Measurements from ENCODE around the gene FBN3. TPM values are rescaled to one million over a fixed set of nuclear protein-coding genes. Genes with fewer than 3 reads are reported as not detected.
A peak's percentile ranks its signal among the peaks of the same experiment; 100 is the strongest.
"Not testable (repeated sequence)": the region's sequence is repeated elsewhere in the genome, so short reads cannot be mapped to it uniquely, and the experiment has no call there.

Gene FBN3
- total RNA-seq, 2 experiments from 2014 or later, result not detected

GRCh38 chr19:8161135-8161646 lies 11.8 kb upstream of the FBN3 start:
- POLR2A ChIA-PET, result no interaction called here
- CTCF ChIA-PET, result interaction anchor here (0.6 to 1.5 kb wide), 2 partner anchors 91 to 106 kb away, joined by 3 to 5 read pairs; no protein-coding TSS in a partner anchor

GRCh38 chr19:8159322-8159721 lies 9.9 kb upstream of the FBN3 start:
- not testable (repeated sequence) for H3K9me3 Mint-ChIP-seq; H3K36me3 Mint-ChIP-seq (ENCODE audit: low read depth); H3K27ac Mint-ChIP-seq; H3K4me1 Mint-ChIP-seq; DNase-seq; H3K4me3 Mint-ChIP-seq
- POLR2A ChIA-PET, result interaction anchor here (1.8 to 2.3 kb wide), 2 partner anchors 36 to 50 kb away, joined by 6 read pairs; partner anchors contain the start of gene CERS4
- CTCF ChIA-PET, result interaction anchor here (1.1 to 2.2 kb wide), 2 partner anchors 60 to 93 kb away, joined by 3 to 17 read pairs; no protein-coding TSS in a partner anchor
- peaks cover 16% of the 10 kb centered on the region for H3K27me3 Mint-ChIP-seq

More at GRCh38 chr19:8161135-8161646, 11.8 kb upstream of the FBN3 start:
- peak; percentile 18 for DNase-seq
- H3K9me3 Mint-ChIP-seq, result no peaks in the 10 kb centered on the region
- H3K27ac Mint-ChIP-seq, result no peak overlapping the region
- H3K36me3 Mint-ChIP-seq (ENCODE audit: low read depth), result no peaks in the 10 kb centered on the region
- H3K4me3 Mint-ChIP-seq, result no peak overlapping the region
- H3K27me3 Mint-ChIP-seq, result peaks cover 9% of the 10 kb centered on the region
- H3K4me1 Mint-ChIP-seq, result peaks cover 8% of the 10 kb centered on the region

- peak; percentile 50 for DNase-seq
- Mint-ChIP-seq H3K9me3 (no peaks in the 10 kb centered on the region), H3K27ac (no peak overlapping the region), H3K36me3 (ENCODE audit: low read depth) (no peaks in the 10 kb centered on the region), H3K4me1 (peaks cover 8% of the 10 kb centered on the region), H3K4me3 (no peak overlapping the region), H3K27me3 (peaks cover 18% of the 10 kb centered on the region)
- CTCF ChIA-PET, result interaction anchor here (0.6 to 2.2 kb wide), 10 partner anchors 18 to 214 kb away, joined by 3 to 17 read pairs (median 3); partner anchors contain the start of genes CERS4, NDUFA7 and RPS28
- POLR2A ChIA-PET, result interaction anchor here (0.9 to 2.3 kb wide), 3 partner anchors 37 to 84 kb away, joined by 3 to 6 read pairs (median 6); partner anchors contain the start of gene CERS4
Observed at GRCh38 chr19:8158411-8159074, 9.2 kb upstream of the FBN3 start.

- H3K36me3 Mint-ChIP-seq (ENCODE audit: low read depth), result no peaks in the 10 kb centered on the region
- no peaks in the 10 kb centered on the region for H3K4me1 Mint-ChIP-seq
- ChIA-PET POLR2A (interaction anchor here (1.1 kb wide), 1 partner anchor 95 kb away, joined by 3 read pairs; no protein-coding TSS in a partner anchor), CTCF (interaction anchor here (0.6 to 1.5 kb wide), 2 partner anchors 112 to 211 kb away, joined by 3 to 6 read pairs; partner anchors contain the start of gene TIMM44)
- no peak for DNase-seq
- H3K9me3 Mint-ChIP-seq, result no peaks in the 10 kb centered on the region
- no peak overlapping the region for H3K27ac Mint-ChIP-seq
- peaks cover 37% of the 10 kb centered on the region for H3K27me3 Mint-ChIP-seq
- no peak overlapping the region for H3K4me3 Mint-ChIP-seq
Observed at GRCh38 chr19:8155318-8155717, 5.9 kb upstream of the FBN3 start.

- H3K4me1 Mint-ChIP-seq; H3K4me3 Mint-ChIP-seq; H3K9me3 Mint-ChIP-seq; POLR2A ChIA-PET; H3K27ac Mint-ChIP-seq; H3K36me3 Mint-ChIP-seq (ENCODE audit: low read depth): not testable (repeated sequence)
- CTCF ChIA-PET, result interaction anchor here (0.7 kb wide), 3 partner anchors 209 to 448 kb away, joined by 3 read pairs; no protein-coding TSS in a partner anchor
- DNase-seq, result peak; percentile 26
- peaks cover 44% of the 10 kb centered on the region for H3K27me3 Mint-ChIP-seq
Observed at GRCh38 chr19:8154014-8154413, 4.6 kb upstream of the FBN3 start.

- Mint-ChIP-seq H3K27me3 (peaks cover 54% of the 10 kb centered on the region), H3K4me3 (no peak overlapping the region), H3K36me3 (ENCODE audit: low read depth) (no peaks in the 10 kb centered on the region), H3K4me1 (peaks cover 5% of the 10 kb centered on the region), H3K27ac (no peak overlapping the region), H3K9me3 (no peaks in the 10 kb centered on the region)
- no peak for DNase-seq
- POLR2A ChIA-PET, result no interaction called here
- CTCF ChIA-PET, result no interaction called here
Observed at GRCh38 chr19:8151767-8152035, 2.3 kb upstream of the FBN3 start.

- no peak overlapping the region for H3K4me3 Mint-ChIP-seq
- peaks cover 5% of the 10 kb centered on the region for H3K4me1 Mint-ChIP-seq
- no peak for DNase-seq
- no peak overlapping the region for H3K27ac Mint-ChIP-seq
- H3K9me3 Mint-ChIP-seq, result no peaks in the 10 kb centered on the region
- ChIA-PET POLR2A (no interaction called here), CTCF (no interaction called here)
- no peaks in the 10 kb centered on the region for H3K36me3 Mint-ChIP-seq (ENCODE audit: low read depth)
- H3K27me3 Mint-ChIP-seq, result peaks cover 58% of the 10 kb centered on the region
Observed at GRCh38 chr19:8150998-8151766, 1.8 kb upstream of the FBN3 start.

- Mint-ChIP-seq H3K4me3 (no peak overlapping the region), H3K9me3 (no peaks in the 10 kb centered on the region), H3K4me1 (peaks cover 5% of the 10 kb centered on the region), H3K27ac (no peak overlapping the region), H3K27me3 (peaks cover 56% of the 10 kb centered on the region), H3K36me3 (ENCODE audit: low read depth) (no peaks in the 10 kb centered on the region)
- CTCF ChIA-PET, result interaction anchor here (0.7 kb wide), 1 partner anchor 369 kb away, joined by 3 read pairs; no protein-coding TSS in a partner anchor
- POLR2A ChIA-PET, result no interaction called here
- DNase-seq, result no peak
Observed at GRCh38 chr19:8150178-8150865, 930 bp upstream of the FBN3 start.

- POLR2A ChIA-PET, result no interaction called here
- Mint-ChIP-seq H3K36me3 (ENCODE audit: low read depth) (no peaks in the 10 kb centered on the region), H3K27ac (no peak overlapping the region), H3K4me1 (peaks cover 5% of the 10 kb centered on the region), H3K9me3 (no peaks in the 10 kb centered on the region), H3K4me3 (no peak overlapping the region), H3K27me3 (peaks cover 49% of the 10 kb centered on the region)
- DNase-seq, result no peak
- CTCF ChIA-PET, result no interaction called here
Observed at GRCh38 chr19:8148410-8149260, 757 bp downstream of the FBN3 start.

- no peak overlapping the region for H3K4me3 Mint-ChIP-seq
- CTCF ChIA-PET, result no interaction called here
- DNase-seq, result no peak
- H3K36me3 Mint-ChIP-seq (ENCODE audit: low read depth), result no peaks in the 10 kb centered on the region
- H3K27ac Mint-ChIP-seq, result no peak overlapping the region
- no peaks in the 10 kb centered on the region for H3K9me3 Mint-ChIP-seq
- peaks cover 46% of the 10 kb centered on the region for H3K27me3 Mint-ChIP-seq
- peaks cover 5% of the 10 kb centered on the region for H3K4me1 Mint-ChIP-seq
- POLR2A ChIA-PET, result no interaction called here
Observed at GRCh38 chr19:8148088-8148409, 1.3 kb downstream of the FBN3 start.

- ChIA-PET CTCF (no interaction called here), POLR2A (no interaction called here)
- Mint-ChIP-seq H3K4me3 (no peak overlapping the region), H3K36me3 (ENCODE audit: low read depth) (no peaks in the 10 kb centered on the region), H3K27ac (no peak overlapping the region), H3K9me3 (no peaks in the 10 kb centered on the region), H3K4me1 (peaks cover 5% of the 10 kb centered on the region), H3K27me3 (peaks cover 46% of the 10 kb centered on the region)
- DNase-seq, result no peak
Observed at GRCh38 chr19:8147582-8147978, 1.8 kb downstream of the FBN3 start.

- no peaks in the 10 kb centered on the region for H3K36me3 Mint-ChIP-seq (ENCODE audit: low read depth)
- H3K4me1 Mint-ChIP-seq, result peaks cover 5% of the 10 kb centered on the region
- peaks cover 46% of the 10 kb centered on the region for H3K27me3 Mint-ChIP-seq
- no peak overlapping the region for H3K27ac Mint-ChIP-seq
- CTCF ChIA-PET, result no interaction called here
- H3K4me3 Mint-ChIP-seq, result no peak overlapping the region
- POLR2A ChIA-PET, result no interaction called here
- H3K9me3 Mint-ChIP-seq, result no peaks in the 10 kb centered on the region
- DNase-seq, result no peak
Observed at GRCh38 chr19:8146877-8147581, 2.4 kb downstream of the FBN3 start.

All from activated CD4-positive, alpha-beta memory T cell treated with anti-CD3 and anti-CD28 coated beads, Interleukin-2, amount 10 ng/mL, durations not matched to agents 7 days and 5 days (primary cell).